Raji (cell line): ENCODE data around the gene CRHR1.

Experiments
- POLR2A ChIP-seq: IDR thresholded peaks from 2 replicates; pipeline ENCODE4 v1.6.1; 2011; ENCODE audit warnings: low read depth, low read length, control low read depth; ENCODE audit not compliant: insufficient read depth

Gene CRHR1

GRCh38 chr17:45851464-45851863, 67.3 kb downstream of the CRHR1 start:
- TF ChIP-seq POLR2A, result no peak

GRCh38 chr17:45851873-45852272, 67.8 kb downstream of the CRHR1 start:
- TF ChIP-seq POLR2A, result no peak

- TF ChIP-seq POLR2A, result no peak
These were observed 68.6 kb downstream of the CRHR1 start for GRCh38 chr17:45852535-45853297.

GRCh38 chr17:45854209-45854608, 70.1 kb downstream of the CRHR1 start:
- no peak for TF ChIP-seq POLR2A

GRCh38 chr17:45855691-45856336, 71.7 kb downstream of the CRHR1 start:
- no peak for TF ChIP-seq POLR2A

GRCh38 chr17:45857977-45858708, 74.0 kb downstream of the CRHR1 start:
- no peak for TF ChIP-seq POLR2A

- no peak for TF ChIP-seq POLR2A
These were observed 77.0 kb downstream of the CRHR1 start for GRCh38 chr17:45861165-45861564.

- TF ChIP-seq POLR2A, result no peak
These were observed 79.9 kb downstream of the CRHR1 start for GRCh38 chr17:45863857-45864654.

- TF ChIP-seq POLR2A, result no peak
These were observed 83.1 kb downstream of the CRHR1 start for GRCh38 chr17:45867171-45867570.

- no peak for TF ChIP-seq POLR2A
These were observed 83.6 kb downstream of the CRHR1 start for GRCh38 chr17:45867702-45868101.

GRCh38 chr17:45868276-45868675, 84.2 kb downstream of the CRHR1 start:
- TF ChIP-seq POLR2A, result no peak

- no peak for TF ChIP-seq POLR2A
These were observed 85.7 kb downstream of the CRHR1 start for GRCh38 chr17:45869676-45870341.

GRCh38 chr17:45870342-45870974, 86.3 kb downstream of the CRHR1 start:
- TF ChIP-seq POLR2A, result no peak

GRCh38 chr17:45871718-45872117, 87.6 kb downstream of the CRHR1 start:
- TF ChIP-seq POLR2A, result no peak

- TF ChIP-seq POLR2A, result no peak
These were observed 89.6 kb downstream of the CRHR1 start for GRCh38 chr17:45873728-45874127.

- TF ChIP-seq POLR2A, result no peak
These were observed 90.0 kb downstream of the CRHR1 start for GRCh38 chr17:45874151-45874550.
